ENCODE results near the gene SRRM4.
A peak's percentile ranks its signal among the peaks of the same experiment; 100 is the strongest.
"Not testable (repeated sequence)": the region's sequence is repeated elsewhere in the genome, so short reads cannot be mapped to it uniquely, and the experiment has no call there.

The SRRM4 gene

GRCh38 chr12:119071638-119072231 is 90.4 kb downstream of the SRRM4 start:
- DNase-seq = no peak

GRCh38 chr12:119072440-119072839 is 91.1 kb downstream of the SRRM4 start:
- no peak for DNase-seq

GRCh38 chr12:119075222-119075787 is 94.0 kb downstream of the SRRM4 start:
- DNase-seq = no peak

- DNase-seq = no peak
Measured at GRCh38 chr12:119075918-119076317, 94.6 kb downstream of the SRRM4 start.

- DNase-seq = no peak
Measured at GRCh38 chr12:119079530-119079929, 98.2 kb downstream of the SRRM4 start.

GRCh38 chr12:119082016-119082415 is 100.7 kb downstream of the SRRM4 start:
- no peak for DNase-seq

GRCh38 chr12:119082496-119082895 is 101.2 kb downstream of the SRRM4 start:
- no peak for DNase-seq

GRCh38 chr12:119088685-119089379 is 107.5 kb downstream of the SRRM4 start:
- DNase-seq = no peak

- no peak for DNase-seq
Measured at GRCh38 chr12:119089380-119090013, 108.2 kb downstream of the SRRM4 start.

GRCh38 chr12:119090276-119090675 is 108.9 kb downstream of the SRRM4 start:
- no peak for DNase-seq

GRCh38 chr12:119090865-119091264 is 109.5 kb downstream of the SRRM4 start:
- DNase-seq = no peak

- no peak for DNase-seq
Measured at GRCh38 chr12:119096429-119097202, 115.3 kb downstream of the SRRM4 start.

GRCh38 chr12:119100933-119101332 is 119.6 kb downstream of the SRRM4 start:
- no peak for DNase-seq

- DNase-seq = no peak
Measured at GRCh38 chr12:119102274-119102673, 120.9 kb downstream of the SRRM4 start.

GRCh38 chr12:119102714-119103113 is 121.4 kb downstream of the SRRM4 start:
- DNase-seq = no peak

GRCh38 chr12:119104969-119105368 is 123.6 kb downstream of the SRRM4 start:
- DNase-seq = not testable (repeated sequence)

GRCh38 chr12:119113496-119113986 is 132.2 kb downstream of the SRRM4 start:
- DNase-seq = no peak

GRCh38 chr12:119114294-119114693 is 133.0 kb downstream of the SRRM4 start:
- no peak for DNase-seq

- peak; percentile 19 to 24 for DNase-seq
Measured at GRCh38 chr12:119115296-119115905, 134.1 kb downstream of the SRRM4 start.

- no peak for DNase-seq
Measured at GRCh38 chr12:119117936-119118335, 136.6 kb downstream of the SRRM4 start.

GRCh38 chr12:119118625-119119024 is 137.3 kb downstream of the SRRM4 start:
- DNase-seq = no peak

GRCh38 chr12:119122047-119122446 is 140.7 kb downstream of the SRRM4 start:
- no peak for DNase-seq

All from activated T-cell treated with anti-CD3 and anti-CD28 coated beads, Interleukin-2, amount 50 U/mL, for 48 hours (primary cell).